CD14-positive monocyte (primary cell): Measurements from ENCODE around the gene SFMBT2. TPM values are rescaled to one million over a fixed set of nuclear protein-coding genes. Genes with fewer than 3 reads are reported as not detected.

Source experiments
- DNase-seq, 3 donors: peaks; one replicate each; pipeline ENCODE4 v3.0.0-alpha.2; 2011 to 2022
- H2AFZ ChIP-seq: 2 replicates; pipeline ENCODE4 v1.6.0; 2012; ENCODE audit warnings: mild to moderate bottlenecking, low read depth, low read length, inconsistent platforms; ENCODE audit not compliant: insufficient read depth, poor library complexity, severe bottlenecking
- H3K27ac ChIP-seq, 2 donors: 1 replicate in 1 of 2; 2 replicates in 1 of 2; pipeline ENCODE4 v1.5.1; 2012 to 2013; ENCODE audit warnings: low read length in 2 of 2, control low read depth in 1 of 2, inconsistent platforms in 1 of 2, low read depth in 1 of 2, mild to moderate bottlenecking in 1 of 2
- H3K27me3 ChIP-seq, 2 donors: one replicate each; pipeline versions ENCODE4 v1.6.0 to v1.6.1; 2011 to 2013; ENCODE audit warnings: low read length in 2 of 2; ENCODE audit not compliant: control insufficient read depth in 2 of 2, insufficient read depth in 2 of 2
- H3K36me3 ChIP-seq, 2 donors: replicated peaks in 1 of 2; 1 replicate in 1 of 2; 2 replicates in 1 of 2; pipeline versions ENCODE4 v1.5.1 to v1.6.1; 2012 to 2013; ENCODE audit warnings: low read length in 2 of 2, control low read depth in 1 of 2, inconsistent platforms in 1 of 2, mild to moderate bottlenecking in 1 of 2; ENCODE audit not compliant: insufficient read depth in 2 of 2, control insufficient read depth in 1 of 2
- H3K4me1 ChIP-seq, 2 donors: 1 replicate in 1 of 2; 2 replicates in 1 of 2; pipeline versions ENCODE4 v1.5.1 to v1.6.1; 2012 to 2013; ENCODE audit warnings: low read length in 2 of 2, control low read depth in 1 of 2, inconsistent platforms in 1 of 2, mild to moderate bottlenecking in 1 of 2, moderate library complexity in 1 of 2; ENCODE audit not compliant: insufficient read depth in 2 of 2, control insufficient read depth in 1 of 2
- H3K4me2 ChIP-seq: replicated peaks from 2 replicates; pipeline ENCODE3; 2012; ENCODE audit warnings: low read length, moderate library complexity, mild to moderate bottlenecking; ENCODE audit not compliant: poor library complexity, severe bottlenecking; ENCODE audit errors: extremely low read depth
- H3K4me3 ChIP-seq, 3 experiments: fragments of 200-600 bp in 1 of 3; sonication (generic) in 1 of 3; replicated peaks in 1 of 3; 1 replicate in 2 of 3; 2 replicates in 1 of 3; pipeline ENCODE4 v1.5.1; 2011 to 2013; ENCODE audit warnings: low read length in 3 of 3, mild to moderate bottlenecking in 3 of 3, control low read depth in 2 of 3, low read depth in 2 of 3, inconsistent platforms in 1 of 3, moderate library complexity in 1 of 3
- H3K79me2 ChIP-seq: 2 replicates; pipeline ENCODE4 v1.6.0; 2012; ENCODE audit warnings: mild to moderate bottlenecking, control low read depth, inconsistent platforms, low read length, moderate library complexity; ENCODE audit not compliant: insufficient read depth
- H3K9ac ChIP-seq: 2 replicates; pipeline ENCODE4 v1.6.0; 2017; ENCODE audit warnings: low read length, mild to moderate bottlenecking; ENCODE audit not compliant: insufficient read depth, poor library complexity, severe bottlenecking
- H3K9me3 ChIP-seq, 2 donors: replicated peaks in 1 of 2; 1 replicate in 1 of 2; 2 replicates in 1 of 2; pipeline versions ENCODE4 v1.5.1 to v1.6.1; 2012 to 2013; ENCODE audit warnings: low read length in 2 of 2, control low read depth in 1 of 2; ENCODE audit not compliant: control insufficient read depth in 1 of 2, insufficient read depth in 1 of 2
- H4K20me1 ChIP-seq: 2 replicates; pipeline ENCODE4 v1.6.0; 2012; ENCODE audit warnings: mild to moderate bottlenecking, low read length, control low read depth, moderate library complexity; ENCODE audit not compliant: insufficient read depth
- H3K27ac Mint-ChIP-seq, 7 donors: one replicate each; pipeline ENCODE4 v1.8.0; 2020; ENCODE audit warnings: mild to moderate bottlenecking in 7 of 7, mixed read lengths in 7 of 7, moderate library complexity in 6 of 7, inconsistent platforms in 2 of 7
- H3K27me3 Mint-ChIP-seq, 3 donors: one replicate each; pipeline ENCODE4 v1.8.0; 2021 to 2022; ENCODE audit warnings: low read depth in 3 of 3, mild to moderate bottlenecking in 3 of 3, mixed read lengths in 3 of 3, moderate library complexity in 3 of 3, inconsistent platforms in 1 of 3
- H3K36me3 Mint-ChIP-seq, 2 donors: one replicate each; pipeline ENCODE4 v1.8.0; 2020; ENCODE audit warnings: mixed read lengths in 2 of 2, inconsistent platforms in 1 of 2, mild to moderate bottlenecking in 1 of 2
- H3K4me1 Mint-ChIP-seq: one replicate; pipeline ENCODE4 v1.8.0; 2020; ENCODE audit warnings: mild to moderate bottlenecking, mixed read lengths
- H3K4me3 Mint-ChIP-seq, 2 donors: one replicate each; pipeline ENCODE4 v1.8.0; 2020; ENCODE audit warnings: mild to moderate bottlenecking in 2 of 2, mixed read lengths in 2 of 2, moderate library complexity in 1 of 2
- H3K9me3 Mint-ChIP-seq, 7 donors: one replicate each; pipeline ENCODE4 v1.8.0; 2020 to 2022; ENCODE audit warnings: mixed read lengths in 7 of 7, mild to moderate bottlenecking in 6 of 7, moderate library complexity in 6 of 7, inconsistent platforms in 2 of 7
- WGBS: methylation state at CpG from one replicate; pipeline ENCODE4 v1.1.5; 2013; ENCODE audit warnings: missing lambda C conversion rate; ENCODE audit not compliant: insufficient coverage; 5-methylcytosine and 5-hydroxymethylcytosine counted together
- intact Hi-C, 2 donors: fragments of 100-400 bp; cut with micrococcal nuclease; formaldehyde crosslinking; loops; one replicate each; pipeline versions ENCODE4 v1.15.0 to v1.15.1; 2023
- polyA plus RNA-seq, 3 donors: library from polyadenylated mRNA; depleted of rRNA in 1 of 3; unstranded in 2 of 3; stranded (reverse) in 1 of 3; fragments of 300-500 nt in 2 of 3; fragments of >200 nt in 1 of 3; fragmentation: Illumina TruSeq in 2 of 3; gene quantifications; 1 replicate in 2 of 3; 2 replicates in 1 of 3; pipeline ENCODE4 v1.2.3, GENCODE V29; 2012 to 2021
- TF ChIP-seq, protein P1 (sequence below): fragments of 200-600 bp; IDR thresholded peaks from one replicate; pipeline ENCODE4 v1.8.0; 2022; ENCODE audit warnings: antibody characterized with exemption, mild to moderate bottlenecking

The SFMBT2 gene
- polyA plus RNA-seq, 3 donors: 0.53 to 10.9 (median 1.6) TPM

DNA sequence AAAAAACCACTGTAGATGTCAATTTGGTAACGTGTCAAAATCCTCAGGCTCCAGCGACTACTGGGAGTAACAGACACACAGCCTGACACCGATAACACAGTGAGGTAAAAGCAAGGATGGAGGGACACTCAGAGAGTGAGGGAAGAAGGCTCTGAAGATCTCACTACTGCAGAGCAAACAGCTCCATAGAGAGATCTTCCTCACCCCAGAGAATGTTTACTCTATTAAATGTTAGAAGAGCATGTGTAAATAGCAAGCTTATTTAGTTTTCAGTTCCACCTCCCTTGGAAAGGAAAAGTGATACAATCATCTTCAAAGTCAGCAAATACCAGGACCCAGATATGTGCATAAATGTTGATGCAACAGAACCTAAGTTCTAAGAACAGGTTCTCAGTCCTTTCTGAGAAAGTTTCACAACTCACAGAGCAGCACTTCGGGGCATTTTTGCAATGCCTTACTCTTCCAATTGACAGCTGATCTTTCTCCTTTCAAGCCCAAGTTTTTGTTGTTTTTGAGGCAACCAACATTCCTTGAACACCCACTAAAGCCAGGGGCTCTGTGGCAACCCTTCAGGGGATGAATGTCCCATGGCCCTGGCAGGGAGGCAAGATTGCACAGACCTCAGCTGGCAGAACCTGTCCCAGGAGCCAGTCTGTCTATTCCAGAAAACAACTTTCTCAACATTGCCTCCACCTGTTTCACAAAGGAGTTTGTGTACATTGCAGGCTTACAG, 177.4 kb downstream of the SFMBT2 start:
- TF ChIP-seq, protein P1, sequence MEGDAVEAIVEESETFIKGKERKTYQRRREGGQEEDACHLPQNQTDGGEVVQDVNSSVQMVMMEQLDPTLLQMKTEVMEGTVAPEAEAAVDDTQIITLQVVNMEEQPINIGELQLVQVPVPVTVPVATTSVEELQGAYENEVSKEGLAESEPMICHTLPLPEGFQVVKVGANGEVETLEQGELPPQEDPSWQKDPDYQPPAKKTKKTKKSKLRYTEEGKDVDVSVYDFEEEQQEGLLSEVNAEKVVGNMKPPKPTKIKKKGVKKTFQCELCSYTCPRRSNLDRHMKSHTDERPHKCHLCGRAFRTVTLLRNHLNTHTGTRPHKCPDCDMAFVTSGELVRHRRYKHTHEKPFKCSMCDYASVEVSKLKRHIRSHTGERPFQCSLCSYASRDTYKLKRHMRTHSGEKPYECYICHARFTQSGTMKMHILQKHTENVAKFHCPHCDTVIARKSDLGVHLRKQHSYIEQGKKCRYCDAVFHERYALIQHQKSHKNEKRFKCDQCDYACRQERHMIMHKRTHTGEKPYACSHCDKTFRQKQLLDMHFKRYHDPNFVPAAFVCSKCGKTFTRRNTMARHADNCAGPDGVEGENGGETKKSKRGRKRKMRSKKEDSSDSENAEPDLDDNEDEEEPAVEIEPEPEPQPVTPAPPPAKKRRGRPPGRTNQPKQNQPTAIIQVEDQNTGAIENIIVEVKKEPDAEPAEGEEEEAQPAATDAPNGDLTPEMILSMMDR: no peak
- peaks cover 26 to 31% of the 10 kb centered on the region in 2 donors for H3K36me3 Mint-ChIP-seq
- intact Hi-C loops: no loop called here
- peak overlapping the region in 3 of 7 donors; percentile 23 to 70 (median 25) for H3K27ac Mint-ChIP-seq
- no peak for DNase-seq
- Histone ChIP-seq H3K4me3 (no peak overlapping the region), H3K36me3 (peaks cover 3 to 33% of the 10 kb centered on the region in 2 donors), H3K9ac (no peak overlapping the region), H4K20me1 (no peaks in the 10 kb centered on the region), H3K4me1 (no peaks in the 10 kb centered on the region), H3K79me2 (no peaks in the 10 kb centered on the region), H3K27me3 (no peaks in the 10 kb centered on the region), H3K9me3 (no peaks in the 10 kb centered on the region), H3K27ac (no peak overlapping the region), H2AFZ (no peak overlapping the region), H3K4me2 (no peak overlapping the region)
- no peak overlapping the region for H3K4me3 Mint-ChIP-seq
- WGBS: 74% methylated on average over 2 of the region's 4 CpGs
- no peaks in the 10 kb centered on the region for H3K9me3 Mint-ChIP-seq
- H3K4me1 Mint-ChIP-seq: peaks cover 5% of the 10 kb centered on the region
- H3K27me3 Mint-ChIP-seq: peaks cover 0 to 2% (median 0%) of the 10 kb centered on the region in 3 donors

DNA sequence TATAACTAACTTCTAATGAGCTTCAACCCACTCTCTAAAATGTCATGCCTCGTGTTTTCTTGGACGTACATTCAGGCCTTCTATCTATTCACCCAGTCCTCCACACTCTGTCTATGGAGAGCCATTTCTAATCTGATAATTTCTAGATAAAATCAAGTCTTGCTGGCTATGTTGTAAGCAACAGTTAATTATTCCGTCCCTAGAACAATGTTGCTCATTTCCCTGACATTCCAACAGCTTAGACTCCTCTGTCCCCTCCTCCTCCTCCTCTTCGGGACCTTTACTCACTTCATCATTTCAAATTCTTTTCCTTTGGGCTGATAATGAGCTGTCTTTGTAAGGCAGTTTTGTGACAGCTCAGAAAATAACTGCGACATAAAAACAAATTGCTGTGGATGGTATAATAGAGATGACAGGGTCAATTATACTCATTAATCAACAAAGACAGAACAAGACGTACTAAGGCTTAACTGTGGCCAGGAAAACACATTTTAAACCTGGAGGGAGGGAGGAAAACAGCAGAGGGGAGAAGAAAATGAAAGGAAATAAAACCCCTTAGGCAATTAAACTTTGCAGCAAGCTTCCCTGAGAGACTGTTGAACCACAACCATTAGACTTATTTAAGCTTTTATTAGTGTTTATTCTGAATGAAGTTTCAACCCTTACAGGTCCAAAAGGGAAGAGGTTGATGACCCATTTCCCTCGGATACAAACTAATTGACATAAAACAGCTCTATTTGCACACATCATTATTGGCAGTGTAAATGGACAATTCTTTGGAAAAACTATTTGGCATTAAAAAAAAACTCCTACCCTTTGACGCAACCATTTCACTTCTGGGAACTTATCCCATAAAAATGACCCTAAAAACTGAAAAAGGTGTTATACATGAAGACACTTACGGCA, 179.1 kb downstream of the SFMBT2 start:
- Histone ChIP-seq H2AFZ (no peak overlapping the region), H3K79me2 (no peaks in the 10 kb centered on the region), H3K4me2 (no peak overlapping the region), H3K4me3 (no peak overlapping the region), H3K9me3 (no peaks in the 10 kb centered on the region), H4K20me1 (no peaks in the 10 kb centered on the region), H3K4me1 (no peaks in the 10 kb centered on the region), H3K27ac (no peak overlapping the region), H3K9ac (no peak overlapping the region), H3K27me3 (no peaks in the 10 kb centered on the region), H3K36me3 (peaks cover 9 to 32% of the 10 kb centered on the region in 2 donors)
- Mint-ChIP-seq H3K27me3 (peaks cover 0 to 2% (median 1%) of the 10 kb centered on the region in 3 donors), H3K4me3 (no peak overlapping the region), H3K36me3 (peaks cover 34 to 38% of the 10 kb centered on the region in 2 donors), H3K9me3 (no peaks in the 10 kb centered on the region), H3K4me1 (peaks cover 5% of the 10 kb centered on the region), H3K27ac (peak overlapping the region in 3 of 7 donors; percentile 11 to 25 (median 20))
- no peak for DNase-seq
- TF ChIP-seq, protein P1: no peak
- whole genome bisulfite sequencing: no CpG with 5 or more reads among the region's 9 CpGs
- intact Hi-C loops: no loop called here
